ENCODE results near the gene FDXR.

FDXR gene

DNA sequence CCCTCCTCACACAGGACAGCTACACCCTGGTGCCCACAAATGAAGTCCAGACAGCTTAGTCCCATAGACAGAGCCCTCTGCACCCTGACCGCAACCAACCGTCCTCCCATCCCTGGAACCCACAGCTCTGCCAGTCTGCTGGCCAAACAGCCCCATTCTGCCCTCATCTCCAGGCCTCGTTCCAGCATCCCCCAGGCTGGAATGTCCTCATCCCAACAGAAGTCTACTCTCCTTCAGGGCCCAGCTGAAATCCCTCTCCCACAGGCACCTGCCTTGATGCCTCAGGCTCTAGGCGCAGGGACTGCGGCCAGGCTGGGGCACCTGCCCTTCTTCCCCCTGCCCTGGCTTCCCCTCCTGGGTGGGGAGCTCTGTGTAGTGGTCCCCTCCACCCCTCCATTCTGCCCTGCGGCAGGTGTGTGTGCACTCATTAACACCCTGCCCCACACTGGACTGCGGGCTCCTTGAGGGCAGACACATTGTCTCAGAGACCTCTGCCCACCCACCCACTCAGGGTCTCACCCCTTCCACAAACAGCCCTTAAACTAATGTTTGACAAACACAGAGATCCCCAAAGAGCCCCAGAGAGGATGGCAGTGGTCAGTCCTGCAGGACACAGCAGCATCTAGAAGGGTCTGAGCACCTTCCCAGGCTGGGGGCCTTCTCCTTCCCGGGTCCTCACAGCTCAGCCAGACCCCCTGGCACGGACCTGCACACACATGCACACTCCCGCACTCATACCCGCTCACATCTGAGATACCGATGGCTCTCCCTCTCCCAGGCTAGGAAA lies 13.9 kb downstream of the FDXR start:
- no peak for DNase-seq (ENCODE audit: low read depth in 2 of 2, low spot score in 1 of 2)

DNA sequence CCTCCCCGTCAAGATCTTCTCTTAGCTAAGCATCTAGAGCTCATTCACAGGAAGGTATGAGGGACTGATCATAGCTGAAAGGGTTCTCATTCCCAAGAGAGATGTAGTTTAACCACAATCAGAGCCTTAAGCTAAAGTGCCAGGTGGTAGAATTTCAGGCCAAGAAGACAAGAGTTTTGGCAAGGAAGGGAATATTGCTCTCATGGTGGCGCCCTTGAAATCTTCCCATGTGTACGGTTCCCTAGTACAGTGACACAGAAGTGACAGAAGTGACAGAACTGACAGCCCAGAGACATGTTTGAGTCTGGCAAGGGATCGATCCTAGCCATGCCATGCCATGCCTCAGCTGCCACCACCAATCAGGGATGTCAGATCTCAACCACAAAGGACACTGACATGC lies 15.6 kb downstream of the FDXR start:
- DNase-seq (ENCODE audit: low read depth in 2 of 2, low spot score in 1 of 2): no peak

DNA sequence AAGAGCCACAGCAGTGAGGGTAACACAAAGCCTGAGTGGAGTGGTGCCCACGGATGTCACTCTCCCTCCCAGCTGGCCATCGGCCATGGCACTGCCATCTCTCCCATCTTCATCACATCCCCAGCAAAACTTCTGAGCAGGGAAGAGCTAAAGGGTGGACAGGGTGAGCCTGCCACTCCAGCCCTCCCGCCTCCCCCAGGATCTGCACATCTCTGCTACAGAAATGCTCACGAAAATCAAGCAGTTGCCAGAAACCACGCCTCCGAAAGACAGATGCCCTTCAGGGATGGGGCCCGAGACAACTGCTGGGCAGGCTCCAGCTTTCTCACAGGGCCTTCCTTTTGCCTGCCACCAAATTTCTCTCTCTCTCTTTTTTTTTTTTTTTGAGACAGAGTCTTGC lies 16.7 kb downstream of the FDXR start:
- DNase-seq (ENCODE audit: low read depth in 2 of 2, low spot score in 1 of 2): no peak

DNA sequence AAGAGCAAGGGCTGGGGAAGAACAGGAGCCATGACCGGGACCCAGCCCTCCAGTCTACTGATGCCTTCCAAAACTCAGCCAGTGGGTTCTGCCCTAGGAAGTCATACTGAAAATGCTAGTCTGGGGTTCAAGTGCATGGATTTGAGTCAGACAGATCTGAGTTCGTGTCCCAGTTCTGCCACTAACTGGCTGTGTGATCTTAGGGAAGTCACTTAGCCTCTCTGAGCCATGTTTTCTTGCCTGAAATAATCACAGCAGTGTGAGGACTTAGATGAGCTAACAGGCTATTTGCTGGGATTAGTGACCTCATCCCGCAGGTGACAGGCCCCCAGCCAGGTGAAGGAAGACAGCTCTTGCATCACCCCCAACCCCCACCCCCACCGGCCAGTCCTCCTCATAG lies 17.5 kb downstream of the FDXR start:
- no peak for DNase-seq (ENCODE audit: low read depth in 2 of 2, low spot score in 1 of 2)

DNA sequence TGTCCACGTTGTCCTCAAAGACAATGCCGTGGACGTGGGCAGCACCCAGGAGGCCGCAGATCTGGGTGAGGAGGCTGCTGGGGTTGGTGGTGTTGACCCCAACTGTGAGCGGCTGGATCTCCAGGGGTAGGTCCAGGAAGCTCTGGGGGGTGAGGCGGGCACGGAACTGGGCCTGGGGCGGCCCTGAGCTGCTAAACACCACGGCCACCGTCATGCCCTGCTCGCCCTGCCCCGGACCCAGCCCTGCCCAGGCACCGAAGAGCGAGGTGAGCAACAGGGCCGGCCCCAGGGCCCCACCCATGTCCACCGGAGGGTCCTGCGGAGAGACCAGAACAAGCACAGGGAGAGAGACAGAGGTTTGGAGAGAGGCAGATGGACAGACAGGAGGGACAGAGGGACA lies 18.0 kb downstream of the FDXR start:
- DNase-seq (ENCODE audit: low read depth in 2 of 2, low spot score in 1 of 2): no peak

DNA sequence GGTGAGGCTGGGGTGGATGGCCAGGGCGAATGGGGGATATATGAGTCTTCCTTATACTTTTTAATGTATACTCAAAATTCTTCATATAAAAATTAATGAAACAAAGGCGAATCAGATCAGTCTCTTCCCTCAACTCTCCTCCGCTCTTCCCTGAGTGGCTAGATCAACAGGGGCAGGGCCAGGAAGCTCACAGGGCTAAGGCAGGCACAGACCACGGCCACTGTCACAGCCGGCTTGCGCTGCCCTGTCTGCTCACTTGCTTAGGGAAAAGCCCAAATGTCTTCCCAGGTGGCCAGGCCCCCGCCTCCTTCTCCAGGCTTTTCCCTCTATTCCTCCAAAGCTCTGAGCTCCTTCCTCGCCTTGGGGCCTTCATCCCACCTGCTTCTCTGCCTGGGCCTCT lies 19.1 kb downstream of the FDXR start:
- DNase-seq (ENCODE audit: low read depth in 2 of 2, low spot score in 1 of 2): no peak

DNA sequence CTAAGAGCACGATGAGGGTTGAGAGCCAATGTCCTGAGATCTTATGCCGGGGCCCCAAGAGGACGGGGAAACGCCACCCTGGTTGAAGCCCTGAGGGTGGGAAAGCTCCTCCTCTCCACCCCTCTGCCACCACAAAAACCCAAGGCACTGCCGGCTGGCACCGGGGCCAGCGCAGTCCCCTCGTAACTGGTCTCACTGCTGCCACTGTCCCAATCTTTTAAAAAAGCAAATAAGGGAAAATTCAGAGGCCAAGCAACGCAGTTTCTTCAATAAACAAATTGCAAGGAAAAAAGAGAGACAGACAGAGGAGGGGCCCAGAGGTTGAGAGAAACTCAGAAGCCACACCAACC lies 19.8 kb downstream of the FDXR start:
- no peak for DNase-seq (ENCODE audit: low read depth in 2 of 2, low spot score in 1 of 2)

DNA sequence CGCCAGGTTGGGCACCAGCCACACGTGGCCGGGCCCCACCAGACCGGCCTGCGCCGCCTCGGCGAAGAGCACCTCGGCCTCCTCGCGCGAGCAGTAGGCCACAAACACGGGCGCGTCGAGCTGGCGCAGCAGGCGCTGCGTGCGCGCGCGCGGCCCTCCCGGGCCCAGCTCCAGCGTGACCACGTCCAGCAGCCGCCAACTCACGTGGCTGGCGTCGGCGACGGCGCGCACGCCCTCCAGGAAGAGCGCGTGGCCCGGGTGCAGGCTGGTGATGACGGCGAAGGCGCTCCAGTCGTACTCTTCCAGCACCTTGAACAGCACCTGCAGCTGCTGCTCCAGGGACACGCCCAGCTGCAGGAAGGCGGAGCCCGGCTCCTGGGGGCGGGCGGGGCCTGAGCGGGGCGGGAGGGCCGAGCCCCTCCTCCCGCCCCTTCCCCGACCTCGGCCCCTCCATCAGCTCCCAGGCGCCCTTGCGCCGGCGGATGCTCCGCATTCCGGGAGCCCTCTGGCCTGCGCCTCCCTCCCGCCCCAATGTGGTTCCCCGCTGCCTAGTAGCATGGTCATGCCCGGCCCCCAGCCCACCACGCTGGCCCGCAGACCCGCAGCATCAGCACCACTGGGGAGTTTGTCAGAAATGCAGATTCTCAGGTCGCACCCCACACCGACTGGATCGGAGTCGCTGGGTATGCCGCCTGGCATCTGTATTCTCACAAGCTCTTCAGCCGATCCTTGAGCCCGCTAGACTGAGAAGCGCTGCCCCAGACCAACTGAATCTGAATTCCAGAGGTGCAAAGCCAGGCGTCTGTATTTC lies 20.4 kb downstream of the FDXR start:
- DNase-seq (ENCODE audit: low read depth in 2 of 2, low spot score in 1 of 2): no peak

DNA sequence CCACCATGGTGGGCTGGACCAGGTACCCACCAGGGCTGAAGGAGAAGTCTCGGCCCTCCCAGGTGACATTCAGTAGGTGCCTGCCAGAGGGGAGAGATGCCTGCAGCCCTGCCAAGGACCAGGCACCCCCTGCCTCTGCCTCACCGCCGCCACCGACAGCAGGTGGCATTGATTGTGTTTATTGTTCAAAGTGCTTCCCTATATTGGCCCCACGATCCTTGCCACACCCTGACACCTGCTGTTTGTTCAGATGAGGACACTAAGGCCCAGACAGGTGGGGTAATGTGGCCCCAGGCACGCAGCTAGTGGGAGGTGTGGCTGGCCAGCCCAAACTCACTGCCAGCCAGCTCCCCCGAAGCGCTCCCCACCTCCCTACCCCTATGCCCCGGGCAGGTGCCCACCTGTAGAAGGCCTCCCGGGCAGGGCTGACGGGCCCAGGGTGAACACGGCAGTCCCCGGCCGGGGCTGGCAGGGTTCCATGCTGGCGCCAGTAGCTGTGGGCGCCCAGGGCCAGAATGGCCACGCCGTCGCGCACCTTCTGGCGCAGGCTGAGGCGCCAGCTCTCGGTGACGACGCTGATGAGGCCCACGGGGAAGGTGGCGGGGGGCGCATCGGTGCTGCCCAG lies 21.1 kb downstream of the FDXR start:
- no peak for DNase-seq (ENCODE audit: low read depth in 2 of 2, low spot score in 1 of 2)

DNA sequence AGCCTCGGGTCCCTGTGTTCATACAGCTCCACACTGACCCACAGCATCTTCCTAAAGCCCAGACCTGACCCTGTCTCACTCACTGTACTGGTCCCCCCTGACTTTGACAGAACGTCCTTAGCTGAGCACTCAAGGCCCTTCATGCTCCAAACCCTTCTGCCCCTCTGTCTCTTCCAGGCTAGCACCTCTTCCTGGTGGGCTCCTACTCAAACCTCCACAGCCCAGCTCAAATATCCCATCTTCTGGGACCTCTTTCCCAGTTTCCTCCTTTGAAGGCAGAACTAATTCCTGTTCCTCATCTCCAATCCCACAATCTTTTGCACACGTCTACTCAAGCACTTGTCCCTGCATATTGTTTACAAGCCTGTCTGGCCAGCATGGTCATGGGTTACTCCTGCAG lies 21.9 kb downstream of the FDXR start:
- DNase-seq (ENCODE audit: low read depth in 2 of 2, low spot score in 1 of 2): no peak

DNA sequence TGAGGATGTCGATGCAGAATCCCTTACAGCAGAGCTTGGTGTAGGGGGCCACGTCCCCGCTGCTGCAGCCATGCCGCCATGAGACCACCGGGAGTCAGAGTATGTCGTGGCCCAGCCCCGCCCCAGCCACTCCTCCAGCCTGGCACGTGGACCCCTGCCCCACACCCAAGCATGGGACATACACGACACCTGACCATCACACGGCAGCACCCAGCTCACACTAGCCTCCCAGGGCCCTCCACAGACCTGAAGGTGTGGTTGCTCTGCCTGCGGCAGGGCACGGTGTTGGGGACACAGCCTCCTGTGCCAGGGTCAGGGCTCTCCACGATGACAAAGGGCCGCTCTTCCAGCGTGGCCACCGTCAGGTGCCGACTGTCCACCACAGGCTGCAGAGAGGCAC lies 22.5 kb downstream of the FDXR start:
- DNase-seq (ENCODE audit: low read depth in 2 of 2, low spot score in 1 of 2): no peak

DNA sequence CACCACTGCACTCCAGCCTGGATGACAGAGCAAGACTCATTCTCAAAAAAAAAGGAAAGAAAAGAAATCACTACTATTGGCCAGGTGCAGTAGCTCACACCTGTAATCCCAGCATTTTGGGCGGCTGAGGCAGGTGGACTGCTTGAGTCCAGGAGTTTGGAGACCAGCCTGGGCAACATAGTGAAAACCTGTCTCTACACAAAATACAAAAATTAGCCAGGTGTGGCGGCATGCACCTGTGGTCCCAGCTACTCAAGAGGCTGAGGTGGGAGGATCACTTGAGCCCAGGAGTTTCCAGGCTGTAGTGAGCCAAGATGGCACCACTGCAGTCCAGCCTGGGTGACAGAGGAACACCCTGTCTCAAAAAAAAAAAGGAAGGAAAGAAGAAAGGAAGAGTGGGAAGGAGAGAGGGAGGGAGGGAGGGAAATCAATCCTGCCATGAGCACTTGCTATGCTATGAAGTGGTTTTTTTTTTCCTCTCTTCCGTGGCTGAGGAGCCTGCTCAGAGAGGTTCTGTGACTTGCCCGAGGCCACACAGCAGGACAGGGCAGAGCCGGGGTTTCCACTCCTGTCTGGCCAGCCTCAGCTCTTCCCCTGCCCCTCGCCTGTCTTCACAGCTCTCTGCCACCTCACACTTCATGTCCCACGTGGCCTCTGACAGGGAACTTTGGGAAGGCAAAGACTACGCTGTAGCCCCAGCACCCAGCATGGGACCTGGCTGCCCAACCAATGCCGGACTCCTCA lies 24.0 kb downstream of the FDXR start:
- DNase-seq (ENCODE audit: low read depth in 2 of 2, low spot score in 1 of 2): no peak

DNA sequence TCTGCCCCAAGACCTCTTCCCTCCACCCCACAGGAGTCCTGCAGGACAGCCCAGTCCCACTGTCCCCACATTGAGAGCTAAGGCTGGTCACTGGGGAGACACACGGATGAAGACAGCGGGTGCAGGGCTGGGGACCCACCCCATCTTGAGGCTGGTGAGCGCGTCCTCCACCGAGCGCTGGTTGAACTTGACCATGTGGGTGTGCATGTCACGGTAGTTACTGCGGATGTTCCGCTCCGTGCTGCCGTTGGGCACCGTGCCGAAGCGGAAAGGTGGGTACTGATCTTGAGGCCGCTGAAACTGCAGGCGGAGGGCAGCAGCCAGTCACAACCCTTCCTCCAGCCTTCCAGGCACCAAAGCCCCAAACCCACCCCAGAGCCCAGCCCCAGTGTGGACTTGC lies 26.2 kb downstream of the FDXR start:
- DNase-seq (ENCODE audit: low read depth in 2 of 2, low spot score in 1 of 2): no peak

DNA sequence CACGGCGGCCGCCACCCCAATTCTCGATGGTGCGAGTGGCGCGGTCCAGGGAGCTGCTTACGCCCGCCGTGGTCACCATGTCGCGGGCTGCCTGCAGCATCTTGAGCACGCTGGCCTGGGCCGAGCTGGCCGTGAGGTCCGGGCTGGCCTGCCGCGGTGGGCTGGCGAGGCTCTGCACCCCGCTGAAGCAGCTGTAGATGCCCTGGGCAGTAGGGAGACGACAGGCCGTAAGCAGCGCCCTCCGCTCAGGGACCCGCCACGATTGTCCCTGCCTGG lies 29.5 kb downstream of the FDXR start:
- DNase-seq (ENCODE audit: low read depth in 2 of 2, low spot score in 1 of 2): no peak

DNA sequence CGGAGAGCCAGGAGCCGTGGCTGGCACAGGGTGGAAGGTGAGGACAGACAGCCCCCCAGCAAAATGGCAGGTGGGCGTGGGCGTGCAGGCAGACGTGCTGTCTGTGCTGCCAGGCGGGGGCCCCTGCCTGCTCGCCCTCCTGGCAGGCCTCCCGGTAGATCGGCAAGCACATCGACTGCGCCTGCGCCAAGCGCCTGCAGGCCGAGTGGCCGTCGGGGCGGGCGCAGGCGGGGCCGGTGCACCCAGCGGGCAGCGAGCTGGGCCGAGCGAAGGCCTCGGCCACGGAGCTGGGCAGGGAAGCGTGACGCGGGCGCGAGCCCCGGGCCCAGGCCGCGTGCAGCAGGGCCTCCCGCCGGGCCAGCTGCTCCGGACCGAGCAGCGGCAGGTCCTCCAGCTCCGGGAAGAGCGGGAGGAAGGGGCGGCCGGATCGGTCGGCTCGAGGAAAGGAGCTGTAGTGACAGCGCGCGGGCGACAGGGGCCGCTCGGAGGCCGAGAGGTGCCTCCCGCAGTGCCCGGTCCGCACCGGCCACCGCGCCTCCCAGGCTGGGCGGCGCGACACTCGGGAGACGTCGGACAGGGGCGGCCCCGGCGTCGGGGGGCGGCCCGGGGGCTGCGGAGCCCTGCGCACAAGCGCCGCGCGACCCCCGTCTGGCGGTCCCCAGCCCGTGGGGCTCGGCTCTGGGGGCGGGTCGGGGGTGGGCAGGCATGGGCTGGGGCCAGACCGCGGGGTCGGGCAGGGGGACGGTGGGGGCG lies 30.0 kb downstream of the FDXR start:
- DNase-seq (ENCODE audit: low read depth in 2 of 2, low spot score in 1 of 2): no peak

DNA sequence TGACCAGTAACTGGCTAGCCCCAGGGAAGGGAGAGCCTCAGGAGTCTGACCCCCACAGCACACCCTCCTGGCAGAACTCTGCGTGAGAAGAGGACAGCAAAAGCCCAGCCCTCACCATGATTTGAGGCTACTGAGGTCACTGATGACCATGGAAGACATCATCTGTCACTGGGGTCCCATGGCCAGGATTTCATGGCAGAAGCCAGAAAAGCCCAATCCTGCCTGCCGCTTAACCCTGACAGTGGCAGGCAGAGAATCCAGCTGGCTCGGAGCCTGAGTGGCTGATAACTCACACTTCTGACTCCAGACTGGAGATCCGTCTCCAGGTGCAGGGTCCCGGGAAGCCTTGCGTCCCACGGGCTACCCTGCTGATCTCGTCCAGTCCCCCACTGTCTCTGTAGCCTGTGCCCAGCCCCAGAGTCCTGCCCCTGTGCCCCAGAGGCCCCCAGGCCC lies 30.6 kb downstream of the FDXR start:
- no peak for DNase-seq (ENCODE audit: low read depth in 2 of 2, low spot score in 1 of 2)

DNA sequence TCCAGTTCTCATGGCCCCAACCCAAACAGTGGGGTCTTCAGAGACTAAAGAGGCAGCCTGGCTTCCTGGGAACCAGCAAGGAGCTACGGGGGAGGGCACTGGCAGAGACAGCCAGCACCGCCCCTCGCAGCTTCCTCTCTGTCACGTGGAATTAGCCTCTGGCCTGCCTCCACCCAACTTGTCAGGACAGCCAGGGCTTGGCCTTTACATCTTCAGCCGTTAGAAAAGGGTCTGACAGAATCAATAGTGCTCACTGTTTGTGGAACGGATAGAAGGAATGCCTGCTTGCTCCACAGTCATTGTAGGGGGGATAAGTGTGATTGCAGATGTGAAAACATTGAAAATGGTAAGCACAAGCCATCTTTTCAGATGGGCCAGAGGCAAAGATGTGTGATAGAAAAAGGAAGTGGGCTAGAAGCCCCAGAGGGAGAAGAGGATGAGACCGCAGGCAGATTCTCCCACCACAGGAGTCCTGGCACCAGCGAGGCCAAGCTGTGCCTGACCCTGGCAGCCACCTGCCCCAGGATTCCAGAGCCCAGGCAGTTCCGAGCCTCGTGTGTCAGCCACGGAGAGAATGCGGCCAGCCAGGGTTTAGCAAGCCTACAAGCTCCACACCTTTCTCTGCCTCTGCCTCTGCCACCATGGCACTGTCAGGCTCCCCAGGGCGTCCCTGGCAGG lies 31.7 kb downstream of the FDXR start:
- no peak for DNase-seq (ENCODE audit: low read depth in 2 of 2, low spot score in 1 of 2)

DNA sequence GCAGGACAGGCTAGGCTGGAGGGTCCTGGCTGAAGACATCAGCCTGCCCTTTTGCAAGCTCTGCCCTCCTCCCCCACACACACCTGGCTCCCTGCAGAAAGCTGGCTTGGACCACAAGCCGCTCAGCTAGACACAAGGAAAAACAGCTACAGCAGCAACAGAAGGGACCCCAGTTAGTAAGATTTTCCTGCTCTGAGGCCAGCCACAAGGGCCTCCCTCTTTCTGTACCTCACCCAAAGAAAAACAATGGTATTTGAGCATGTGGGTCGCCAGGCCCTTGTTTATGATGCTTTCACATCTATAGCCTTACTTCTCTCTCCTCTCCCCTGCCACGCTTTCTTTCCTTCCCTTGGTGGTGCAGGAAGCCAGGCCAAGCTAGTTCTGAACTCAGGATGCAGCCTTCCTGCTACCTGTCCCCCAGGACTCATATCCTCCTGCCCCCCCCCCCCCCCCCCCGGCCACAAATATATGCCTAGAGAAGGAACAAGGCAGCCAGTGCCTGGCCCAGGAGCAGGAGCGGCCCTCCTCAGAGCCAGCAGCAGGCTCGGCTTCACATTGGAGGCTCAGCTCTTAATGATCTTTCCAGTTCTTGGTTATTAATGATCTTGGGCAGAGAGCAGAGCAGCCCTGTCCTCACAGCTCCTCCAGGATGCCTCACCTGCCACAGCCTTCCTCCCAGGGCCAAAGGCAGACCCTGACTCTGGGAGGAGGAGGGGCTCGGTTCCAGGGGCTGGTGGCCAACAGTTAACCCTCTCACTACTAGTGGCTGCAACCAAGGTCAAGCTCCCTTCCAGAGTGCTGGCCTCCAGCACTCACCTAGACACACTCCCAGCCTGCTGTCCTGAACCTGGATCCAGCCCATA lies 32.6 kb downstream of the FDXR start:
- no peak for DNase-seq (ENCODE audit: low read depth in 2 of 2, low spot score in 1 of 2)

DNA sequence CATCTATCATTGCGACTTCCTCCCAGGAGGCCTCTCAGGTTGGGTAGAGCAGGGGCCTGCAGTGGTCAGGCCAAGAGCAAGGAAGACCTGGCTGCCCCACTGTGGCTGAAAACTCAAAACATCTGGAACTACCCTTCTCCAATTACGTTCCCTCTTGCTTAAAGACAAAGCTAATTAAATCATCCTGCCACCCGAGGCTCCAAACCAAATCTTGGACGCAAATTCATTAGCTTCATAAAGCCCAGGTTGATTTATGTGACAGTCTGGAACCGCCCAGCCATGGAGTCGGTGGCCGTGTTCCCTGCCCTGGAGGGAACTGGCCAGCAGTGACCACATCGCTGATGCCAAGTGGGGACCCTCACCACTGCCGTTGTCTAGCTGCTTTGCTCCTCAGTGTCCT lies 34.5 kb downstream of the FDXR start:
- no peak for DNase-seq (ENCODE audit: low read depth in 2 of 2, low spot score in 1 of 2)

Measured in stimulated activated CD8-positive, alpha-beta memory T cell treated with anti-CD3 and anti-CD28 coated beads, Interleukin-4, amount 100 ng/mL, for 1 hour (primary cell).